Adrenal gland (tissue), 5 donors: ENCODE data around the gene ICAM2.

ENCODE experiments used
- POLR2A ChIP-seq, 2 donors: fragments of 450-650 bp; IDR thresholded peaks; one replicate each; pipeline ENCODE4 v1.6.1; 2017; ENCODE audit warnings: antibody characterized with exemption in 2 of 2, mild to moderate bottlenecking in 2 of 2, moderate library complexity in 1 of 2
- TF ChIP-seq, protein P1 (sequence below), 6 experiments: fragments of 450-650 bp in 4 of 6; fragments of 200-600 bp in 2 of 6; sonication (generic) in 1 of 6; IDR thresholded peaks; 1 replicate in 5 of 6; 2 replicates in 1 of 6; pipeline versions ENCODE4 v1.5.1 to v1.8.0; 2016 to 2021; ENCODE audit warnings: antibody characterized with exemption in 6 of 6, mild to moderate bottlenecking in 2 of 6, moderate library complexity in 1 of 6
- donor health status: DM: no; HTN: no; CAD: no.

DNA sequence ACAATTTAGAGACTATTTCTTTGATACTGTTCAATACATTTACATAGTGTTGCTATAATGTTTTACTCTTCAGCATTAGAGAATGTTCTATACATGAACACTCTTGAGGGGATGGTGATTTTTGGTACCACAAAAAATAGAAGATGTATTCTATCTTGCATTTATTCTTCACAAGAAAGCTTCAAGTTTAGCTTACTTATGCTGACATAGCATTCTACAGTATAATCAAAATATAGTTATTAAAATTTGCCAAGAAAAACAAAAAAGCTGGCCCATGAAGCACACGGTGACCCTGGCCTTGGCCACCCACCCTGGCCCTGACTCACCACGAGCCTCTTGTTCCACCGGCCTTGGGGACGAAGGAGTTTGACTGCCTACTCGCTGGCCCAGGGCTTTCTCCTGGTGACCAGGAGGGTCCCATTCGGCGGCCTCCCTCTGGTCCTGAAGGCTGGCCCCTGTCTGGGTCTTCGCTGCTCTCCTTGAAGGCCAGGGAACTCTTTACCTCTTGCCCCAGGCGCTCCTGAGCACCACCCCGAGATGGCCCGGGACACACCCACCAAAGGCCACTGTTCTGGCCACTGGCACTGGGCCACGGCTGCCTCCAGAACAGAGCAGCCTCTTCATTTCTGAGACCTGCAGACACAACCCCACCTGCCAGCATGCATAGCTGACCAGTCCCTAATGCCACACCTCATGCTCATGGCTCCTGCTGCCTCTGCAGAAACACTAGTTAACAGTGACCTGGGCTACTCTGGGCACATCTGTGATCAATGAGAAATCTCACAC, 22.5 kb upstream of the ICAM2 start:
- TF ChIP-seq, protein P1, sequence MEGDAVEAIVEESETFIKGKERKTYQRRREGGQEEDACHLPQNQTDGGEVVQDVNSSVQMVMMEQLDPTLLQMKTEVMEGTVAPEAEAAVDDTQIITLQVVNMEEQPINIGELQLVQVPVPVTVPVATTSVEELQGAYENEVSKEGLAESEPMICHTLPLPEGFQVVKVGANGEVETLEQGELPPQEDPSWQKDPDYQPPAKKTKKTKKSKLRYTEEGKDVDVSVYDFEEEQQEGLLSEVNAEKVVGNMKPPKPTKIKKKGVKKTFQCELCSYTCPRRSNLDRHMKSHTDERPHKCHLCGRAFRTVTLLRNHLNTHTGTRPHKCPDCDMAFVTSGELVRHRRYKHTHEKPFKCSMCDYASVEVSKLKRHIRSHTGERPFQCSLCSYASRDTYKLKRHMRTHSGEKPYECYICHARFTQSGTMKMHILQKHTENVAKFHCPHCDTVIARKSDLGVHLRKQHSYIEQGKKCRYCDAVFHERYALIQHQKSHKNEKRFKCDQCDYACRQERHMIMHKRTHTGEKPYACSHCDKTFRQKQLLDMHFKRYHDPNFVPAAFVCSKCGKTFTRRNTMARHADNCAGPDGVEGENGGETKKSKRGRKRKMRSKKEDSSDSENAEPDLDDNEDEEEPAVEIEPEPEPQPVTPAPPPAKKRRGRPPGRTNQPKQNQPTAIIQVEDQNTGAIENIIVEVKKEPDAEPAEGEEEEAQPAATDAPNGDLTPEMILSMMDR (IDR thresholded peaks at IDR 0.05) = no peak
- TF ChIP-seq POLR2A (IDR thresholded peaks at IDR 0.05) = no peak
